H9 (cell line): ENCODE data around the gene HMOX2. TPM values are rescaled to one million over a fixed set of nuclear protein-coding genes. Genes with fewer than 3 reads are reported as not detected.

Experiments
- DNase-seq: peaks from one replicate; pipeline ENCODE4 v3.0.0-alpha.2; 2017
- H2AFZ ChIP-seq: one replicate; pipeline ENCODE4 v1.6.1; 2013; ENCODE audit warnings: mild to moderate bottlenecking, low read length, control low read depth, moderate library complexity
- H2AK5ac ChIP-seq: 2 replicates; pipeline ENCODE4 v1.6.1; 2013; ENCODE audit warnings: low read length, control low read depth, mixed read lengths; ENCODE audit not compliant: insufficient read length
- H2BK120ac ChIP-seq: one replicate; pipeline ENCODE4 v1.6.1; 2013; ENCODE audit warnings: low read depth, mild to moderate bottlenecking, low read length, control low read depth, inconsistent platforms; ENCODE audit not compliant: poor library complexity, severe bottlenecking
- H2BK12ac ChIP-seq: 2 replicates; pipeline ENCODE4 v1.6.1; 2013; ENCODE audit warnings: low read length, control low read depth, mixed read lengths, low read depth; ENCODE audit not compliant: insufficient read length
- H2BK15ac ChIP-seq: 2 replicates; pipeline ENCODE4 v1.6.1; 2013; ENCODE audit warnings: low read depth, low read length, control low read depth
- H2BK20ac ChIP-seq: one replicate; pipeline ENCODE4 v1.6.1; 2013; ENCODE audit warnings: low read depth, mild to moderate bottlenecking, low read length, control low read depth, inconsistent platforms; ENCODE audit not compliant: poor library complexity, severe bottlenecking
- H2BK5ac ChIP-seq: 2 replicates; pipeline ENCODE4 v1.6.1; 2013; ENCODE audit warnings: low read length, control low read depth, mixed read lengths; ENCODE audit not compliant: insufficient read length
- H3K14ac ChIP-seq: 2 replicates; pipeline ENCODE4 v1.6.1; 2013; ENCODE audit warnings: low read length, control low read depth; ENCODE audit not compliant: insufficient read depth
- H3K18ac ChIP-seq: 2 replicates; pipeline ENCODE4 v1.6.1; 2013; ENCODE audit warnings: low read depth, mild to moderate bottlenecking, mixed read lengths, low read length, control low read depth; ENCODE audit not compliant: insufficient read length
- H3K23ac ChIP-seq: 2 replicates; pipeline ENCODE4 v1.6.1; 2013; ENCODE audit warnings: low read length, control low read depth, mixed read lengths, low read depth; ENCODE audit not compliant: insufficient read length
- H3K23me2 ChIP-seq: 2 replicates; pipeline ENCODE4 v1.6.1; 2013; ENCODE audit warnings: low read depth, mild to moderate bottlenecking, mixed read lengths, low read length, control low read depth; ENCODE audit not compliant: insufficient read length, poor library complexity, severe bottlenecking
- H3K27ac ChIP-seq: 2 replicates; pipeline ENCODE4 v1.5.1; 2013; ENCODE audit warnings: low read length, control low read depth, mixed read lengths, low read depth; ENCODE audit not compliant: insufficient read length
- H3K27me3 ChIP-seq: 2 replicates; pipeline ENCODE4 v1.6.1; 2013; ENCODE audit warnings: low read length, control low read depth, inconsistent platforms; ENCODE audit not compliant: insufficient read depth
- H3K4ac ChIP-seq: 2 replicates; pipeline ENCODE4 v1.6.1; 2013; ENCODE audit warnings: low read depth, mild to moderate bottlenecking, control low read depth, inconsistent platforms, low read length, moderate library complexity
- H3K4me1 ChIP-seq: 2 replicates; pipeline ENCODE4 v1.6.1; 2013; ENCODE audit warnings: low read length, control low read depth, inconsistent platforms; ENCODE audit not compliant: insufficient read depth
- H3K4me2 ChIP-seq: 2 replicates; pipeline ENCODE4 v1.6.1; 2013; ENCODE audit warnings: low read length, control low read depth, mixed read lengths; ENCODE audit not compliant: insufficient read length, insufficient read depth
- H3K56ac ChIP-seq: 2 replicates; pipeline ENCODE4 v1.6.1; 2013; ENCODE audit warnings: low read depth, mild to moderate bottlenecking, mixed read lengths, low read length, control low read depth; ENCODE audit not compliant: insufficient read length
- H3K79me1 ChIP-seq: 2 replicates; pipeline ENCODE4 v1.6.1; 2013; ENCODE audit warnings: low read depth, mild to moderate bottlenecking, moderate library complexity, low read length, control low read depth, inconsistent platforms; ENCODE audit not compliant: insufficient read depth, poor library complexity, severe bottlenecking
- H3K79me2 ChIP-seq: 2 replicates; pipeline ENCODE4 v1.6.1; 2013; ENCODE audit warnings: low read length, control low read depth, inconsistent platforms; ENCODE audit not compliant: insufficient read depth
- H3K9ac ChIP-seq: 2 replicates; pipeline ENCODE4 v1.6.1; 2013; ENCODE audit warnings: low read length, control low read depth, mixed read lengths; ENCODE audit not compliant: insufficient read length; ENCODE audit errors: extremely low read depth
- H3K9me3 ChIP-seq: one replicate; pipeline ENCODE4 v1.6.1; 2013; ENCODE audit warnings: low read depth, low read length, inconsistent platforms; ENCODE audit not compliant: control insufficient read depth
- H3T11ph ChIP-seq: one replicate; pipeline ENCODE4 v1.6.1; 2013; ENCODE audit warnings: mild to moderate bottlenecking, low read length, control low read depth, inconsistent platforms
- H4K20me1 ChIP-seq: one replicate; pipeline ENCODE4 v1.6.1; 2013; ENCODE audit not compliant: control insufficient read depth, insufficient read length, insufficient read depth
- H4K5ac ChIP-seq: 2 replicates; pipeline ENCODE4 v1.6.1; 2013; ENCODE audit warnings: low read depth, mild to moderate bottlenecking, mixed read lengths, low read length, control low read depth; ENCODE audit not compliant: insufficient read length
- H4K8ac ChIP-seq: replicated peaks from 2 replicates; pipeline ENCODE4 v1.6.1; 2013; ENCODE audit warnings: low read length, control low read depth, mixed read lengths, low read depth; ENCODE audit not compliant: insufficient read length
- H4K91ac ChIP-seq: 2 replicates; pipeline ENCODE4 v1.6.1; 2013; ENCODE audit warnings: low read depth, mild to moderate bottlenecking, moderate library complexity, mixed read lengths, low read length, control low read depth; ENCODE audit not compliant: insufficient read length
- H3K27ac Mint-ChIP-seq, 3 experiments: 2 replicates in 2 of 3; 3 replicates in 1 of 3; pipeline ENCODE4 v1.8.0; 2020 to 2021; ENCODE audit warnings: mixed read lengths in 3 of 3, mild to moderate bottlenecking in 1 of 3, moderate library complexity in 1 of 3
- H3K27me3 Mint-ChIP-seq: 2 replicates; pipeline ENCODE4 v1.8.0; 2021; ENCODE audit warnings: low read depth, mild to moderate bottlenecking, moderate library complexity, mixed read lengths
- H3K36me3 Mint-ChIP-seq, 3 experiments: 2 replicates in 2 of 3; 3 replicates in 1 of 3; pipeline ENCODE4 v1.8.0; 2020 to 2021; ENCODE audit warnings: low read depth in 3 of 3, mixed read lengths in 3 of 3; ENCODE audit not compliant: insufficient read depth in 1 of 3
- H3K4me1 Mint-ChIP-seq, 2 experiments: 2 replicates each; pipeline ENCODE4 v1.8.0; 2020; ENCODE audit warnings: mixed read lengths in 2 of 2
- H3K4me3 Mint-ChIP-seq, 2 experiments: 2 replicates in 1 of 2; 3 replicates in 1 of 2; pipeline ENCODE4 v1.8.0; 2020 to 2021; ENCODE audit warnings: mild to moderate bottlenecking in 2 of 2, mixed read lengths in 2 of 2, moderate library complexity in 1 of 2
- H3K9me3 Mint-ChIP-seq, 2 experiments: 2 replicates in 1 of 2; 3 replicates in 1 of 2; pipeline ENCODE4 v1.8.0; 2020; ENCODE audit warnings: mild to moderate bottlenecking in 2 of 2, mixed read lengths in 2 of 2, moderate library complexity in 1 of 2
- CTCF ChIP-seq: fragments of 200-600 bp; sonication (generic); conservative IDR thresholded peaks from 3 replicates; pipeline ENCODE4 v1.8.0; 2021; ENCODE audit warnings: antibody characterized with exemption, mild to moderate bottlenecking
- WGBS: extraction: QIAGEN DNeasy Blood & Tissue Kit; methylation state at CpG from one replicate; pipeline ENCODE4 v1.1.7; 2013; ENCODE audit warnings: missing lambda C conversion rate, low lambda C conversion rate, mixed read lengths; ENCODE audit not compliant: insufficient read length; ENCODE audit errors: extremely low coverage; 5-methylcytosine and 5-hydroxymethylcytosine counted together
- total RNA-seq: library from RNA; stranded (reverse); gene quantifications from 2 replicates; pipeline ENCODE4 v1.2.1, GENCODE V29; 2021

Gene HMOX2
- total RNA-seq, 1 experiment from 2014 or later, result 44.4 TPM

DNA sequence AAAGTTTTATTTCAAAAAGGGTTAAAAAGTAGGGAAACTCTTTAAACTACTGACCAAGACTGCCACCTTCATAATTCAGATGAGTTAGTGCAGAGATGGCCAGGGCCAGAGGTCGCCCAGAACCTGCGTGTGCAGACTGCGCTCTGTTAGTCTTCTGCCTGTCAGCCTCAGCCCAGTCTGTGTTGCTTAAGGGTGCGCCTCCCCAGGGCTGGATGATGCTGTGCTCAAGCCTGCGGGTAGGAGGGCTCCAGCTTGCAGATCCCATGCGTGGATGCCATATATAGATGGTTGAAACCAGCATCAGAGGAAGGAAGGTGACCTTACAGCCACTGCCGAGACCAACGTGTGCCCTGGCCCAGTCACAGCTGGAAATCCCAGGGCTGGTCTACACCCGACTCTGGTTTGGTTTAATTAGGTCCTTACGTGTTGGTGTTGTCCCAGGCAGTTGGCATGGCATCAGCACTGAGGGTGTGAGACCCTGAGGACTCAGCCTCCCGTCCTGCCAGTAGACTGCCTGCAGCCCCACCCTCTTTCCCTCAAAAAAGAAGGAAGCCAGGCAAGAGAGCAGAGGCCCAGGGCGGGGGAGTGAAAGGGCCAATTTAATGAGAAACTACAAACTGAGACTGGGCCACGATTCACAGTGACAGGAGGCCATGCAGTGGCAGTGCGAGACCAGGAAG is 34.7 kb downstream of the HMOX2 start:
- Mint-ChIP-seq H3K9me3 (no peaks in the 10 kb centered on the region), H3K4me1 (peaks cover 8 to 15% of the 10 kb centered on the region in 2 experiments; a peak in 3 of 4 replicates), H3K4me3 (peak overlapping the region in 1 of 2 experiments; percentile 67; a peak in 1 of 5 replicates), H3K36me3 (peaks cover 16 to 55% (median 42%) of the 10 kb centered on the region in 3 experiments; a peak in 6 of 7 replicates), H3K27me3 (no peaks in the 10 kb centered on the region; the same call in 1 of the 2 replicates), H3K27ac (peak overlapping the region; percentile 9 to 65 (median 46); a peak in 3 of 7 replicates)
- DNase-seq, result no peak
- no peak overlapping the region for H3K23ac ChIP-seq
- no peak overlapping the region for H3K18ac ChIP-seq
- H4K91ac ChIP-seq, result no peak overlapping the region
- no peaks in the 10 kb centered on the region for H3K79me2 ChIP-seq
- H2BK5ac ChIP-seq, result no peak overlapping the region
- no peak overlapping the region for H3T11ph ChIP-seq
- no peak overlapping the region for H3K56ac ChIP-seq
- H3K27ac ChIP-seq, result no peak overlapping the region
- no peak overlapping the region for H3K4ac ChIP-seq
- H3K9me3 ChIP-seq, result no peaks in the 10 kb centered on the region
- H3K27me3 ChIP-seq, result no peaks in the 10 kb centered on the region
- no peak overlapping the region for H2AK5ac ChIP-seq
- H3K14ac ChIP-seq, result no peak overlapping the region
- no peak overlapping the region for H2BK120ac ChIP-seq
- H4K5ac ChIP-seq, result no peak overlapping the region
- no peak overlapping the region for H2BK12ac ChIP-seq
- TF ChIP-seq CTCF, result no peak
- no peak overlapping the region for H3K9ac ChIP-seq
- no peak overlapping the region for H2BK15ac ChIP-seq
- H4K8ac ChIP-seq, result no peak overlapping the region
- H2BK20ac ChIP-seq, result no peak overlapping the region
- no peak overlapping the region for H2AFZ ChIP-seq
- no CpG with 5 or more reads among the region's 14 CpGs for WGBS
- H4K20me1 ChIP-seq, result no peaks in the 10 kb centered on the region
- H3K23me2 ChIP-seq, result no peaks in the 10 kb centered on the region
- H3K4me2 ChIP-seq, result no peak overlapping the region
- H3K4me1 ChIP-seq, result no peaks in the 10 kb centered on the region
- no peaks in the 10 kb centered on the region for H3K79me1 ChIP-seq
